HCT116 (cell line): ENCODE results near the gene SAT1. TPM values are rescaled to one million over a fixed set of nuclear protein-coding genes. Genes with fewer than 3 reads are reported as not detected.
"Not testable (repeated sequence)": the region's sequence is repeated elsewhere in the genome, so short reads cannot be mapped to it uniquely, and the experiment has no call there.

ENCODE experiments used
- ATAC-seq: fragments of 200-7000 bp; cut with Tn5 transposase; 2 replicates; pipeline ENCODE4 v1.9.1; 2020; ENCODE audit warnings: mild to moderate bottlenecking, moderate library complexity
- BruUV-seq: library from RNA; stranded (reverse); fragments of 400-500 nt; replicated peaks from 2 replicates; lab custom pipeline; 2021; lab: Mats Ljungman, UMichigan
- CTCF ChIA-PET: fragments of 300-600 bp; sonication (Branson Sonifier 250); formaldehyde crosslinking; loops from one replicate; lab custom pipeline; 2021; ENCODE audit warnings: antibody characterized with exemption; lab: Charles Lee
- POLR2A ChIA-PET: fragments of 300-600, 350-600 bp; sonication (Branson Sonifier 250); formaldehyde crosslinking; loops from one replicate; lab custom pipeline; 2021; ENCODE audit warnings: antibody characterized with exemption; lab: Charles Lee
- RAD21 ChIA-PET, 2 experiments: fragments of 300-600 bp; sonication (Branson Sonifier 250); formaldehyde crosslinking; loops; one replicate each; lab custom pipeline; 2023; ENCODE audit warnings: low total read pairs in 2 of 2; ENCODE audit not compliant: uncharacterized antibody in 2 of 2, unreplicated experiment in 2 of 2, low non-redundant PET in 1 of 2; lab: Charles Lee
- DNase-seq: peaks from one replicate; pipeline ENCODE4 v3.0.0-alpha.2; 2010; ENCODE audit warnings: low read depth, low spot score
- H2AFZ ChIP-seq: fragments of 200-600 bp; shearing (Covaris generic), sonication (generic); 2 replicates; pipeline ENCODE4 v1.6.1; 2017; ENCODE audit warnings: low read depth, mixed run types, mixed read lengths, antibody characterized with exemption, low read length; ENCODE audit not compliant: poor library complexity, severe bottlenecking
- H3K27ac ChIP-seq: 2 replicates; pipeline ENCODE4 v1.5.1; 2012; ENCODE audit warnings: low read depth, low read length
- H3K27me3 ChIP-seq: fragments of 200-600 bp; sonication (generic); 2 replicates; pipeline ENCODE4 v1.6.1; 2016; ENCODE audit warnings: mixed run types, low read length, mixed read lengths; ENCODE audit not compliant: insufficient read depth
- H3K36me3 ChIP-seq, 2 experiments: fragments of 200-500 bp in 1 of 2; fragments of 200-600 bp in 1 of 2; sonication (Bioruptor generic) in 1 of 2; sonication (generic) in 1 of 2; 2 replicates each; pipeline versions ENCODE4 v1.5.1 to v1.6.1; 2014 to 2016; ENCODE audit warnings: low read length in 2 of 2, inconsistent platforms in 1 of 2, mixed read lengths in 1 of 2, mixed run types in 1 of 2; ENCODE audit not compliant: insufficient read depth in 2 of 2, control insufficient read depth in 1 of 2
- H3K4me1 ChIP-seq, 2 experiments: fragments of 200-600 bp in 1 of 2; sonication (generic) in 1 of 2; 2 replicates each; pipeline versions ENCODE4 v1.5.1 to v1.6.1; 2012 to 2017; ENCODE audit warnings: low read length in 2 of 2, inconsistent platforms in 1 of 2, mild to moderate bottlenecking in 1 of 2, mixed read lengths in 1 of 2, mixed run types in 1 of 2, moderate library complexity in 1 of 2; ENCODE audit not compliant: insufficient read depth in 2 of 2, control insufficient read depth in 1 of 2
- H3K4me2 ChIP-seq: fragments of 200-600 bp; sonication (generic); 2 replicates; pipeline ENCODE4 v1.6.1; 2017; ENCODE audit warnings: mixed run types, low read length, mixed read lengths
- H3K4me3 ChIP-seq, 2 experiments: fragments of 200-600 bp in 1 of 2; sonication (generic) in 1 of 2; replicated peaks in 1 of 2; 2 replicates each; pipeline ENCODE4 v1.5.1; 2011 to 2016; ENCODE audit warnings: low read length in 2 of 2, control low read depth in 1 of 2, low read depth in 1 of 2, mild to moderate bottlenecking in 1 of 2, mixed read lengths in 1 of 2, mixed run types in 1 of 2
- H3K79me2 ChIP-seq: fragments of 200-600 bp; sonication (generic); 2 replicates; pipeline ENCODE4 v1.6.1; 2017; ENCODE audit warnings: mild to moderate bottlenecking, mixed run types, low read length, moderate library complexity, mixed read lengths; ENCODE audit not compliant: insufficient read depth
- H3K9ac ChIP-seq: fragments of 200-600 bp; sonication (generic); 2 replicates; pipeline ENCODE4 v1.6.1; 2016; ENCODE audit warnings: low read length, mixed read lengths
- H3K9me2 ChIP-seq: fragments of 200-600 bp; sonication (generic), shearing (Covaris generic); 2 replicates; pipeline ENCODE4 v1.6.1; 2017; ENCODE audit warnings: mixed run types, mild to moderate bottlenecking, moderate library complexity; ENCODE audit not compliant: insufficient read depth
- H3K9me3 ChIP-seq, 2 experiments: fragments of 200-500 bp in 1 of 2; fragments of 200-600 bp in 1 of 2; sonication (Bioruptor generic) in 1 of 2; sonication (generic) in 1 of 2; 2 replicates each; pipeline ENCODE4 v1.6.1; 2014 to 2017; ENCODE audit warnings: low read length in 2 of 2, mixed read lengths in 2 of 2, inconsistent platforms in 1 of 2, low read depth in 1 of 2, mild to moderate bottlenecking in 1 of 2, mixed run types in 1 of 2, moderate library complexity in 1 of 2; ENCODE audit not compliant: control insufficient read depth in 1 of 2, insufficient read depth in 1 of 2
- H4K20me1 ChIP-seq: fragments of 200-600 bp; sonication (generic), shearing (Covaris generic); 2 replicates; pipeline ENCODE4 v1.6.1; 2017; ENCODE audit warnings: mixed run types, mild to moderate bottlenecking, moderate library complexity; ENCODE audit not compliant: insufficient read depth
- CBX3 ChIP-seq: IDR thresholded peaks from 2 replicates; pipeline ENCODE4 v1.6.1; 2012; ENCODE audit warnings: low read depth
- CEBPB ChIP-seq: IDR thresholded peaks from 2 replicates; pipeline ENCODE4 v1.6.1; 2012; ENCODE audit warnings: low read depth
- EGR1 ChIP-seq: IDR thresholded peaks from 2 replicates; pipeline ENCODE4 v1.6.1; 2012; ENCODE audit warnings: low read depth
- EZH2 ChIP-seq: fragments of 200-600 bp; sonication (generic); IDR thresholded peaks from 2 replicates; pipeline ENCODE4 v1.6.1; 2017; ENCODE audit warnings: antibody characterized with exemption, mixed run types
- JUND ChIP-seq: IDR thresholded peaks from 2 replicates; pipeline ENCODE4 v1.6.1; 2012
- POLR2A ChIP-seq: IDR thresholded peaks from 2 replicates; pipeline ENCODE4 v1.7.0; 2011; ENCODE audit warnings: borderline replicate concordance; ENCODE audit not compliant: insufficient read depth, insufficient read length; ENCODE audit errors: extremely low read depth
- POLR2AphosphoS5 ChIP-seq: IDR thresholded peaks from 2 replicates; pipeline ENCODE4 v1.6.1; 2011; ENCODE audit warnings: mild to moderate bottlenecking, low read depth, low read length, moderate library complexity
- SIN3A ChIP-seq: IDR thresholded peaks from 2 replicates; pipeline ENCODE4 v1.6.1; 2012; ENCODE audit warnings: low read depth
- SP1 ChIP-seq: IDR thresholded peaks from 2 replicates; pipeline ENCODE4 v1.6.1; 2012; ENCODE audit warnings: low read depth
- SRF ChIP-seq: IDR thresholded peaks from 2 replicates; pipeline ENCODE4 v1.6.1; 2012; ENCODE audit warnings: low read depth
- TCF7L2 ChIP-seq: IDR thresholded peaks from 2 replicates; pipeline ENCODE4 v1.7.0; 2011; ENCODE audit warnings: borderline replicate concordance, inconsistent platforms; ENCODE audit not compliant: insufficient read depth, insufficient read length; ENCODE audit errors: extremely low read depth
- ZFX ChIP-seq: fragments of 450-650 bp; IDR thresholded peaks from 2 replicates; pipeline ENCODE4 v1.6.1; 2017
- intact Hi-C: fragments of 100-400 bp; cut with micrococcal nuclease; formaldehyde crosslinking; loops from 2 replicates; pipeline ENCODE4 v1.10.0; 2022
- total RNA-seq: library from RNA; stranded (reverse); gene quantifications from one replicate; pipeline ENCODE4 v1.2.1, GENCODE V29; 2021; ENCODE audit not compliant: unreplicated experiment
- TF ChIP-seq, protein P1 (sequence below): IDR thresholded peaks from 2 replicates; pipeline ENCODE4 v1.6.1; 2012

Gene SAT1
- total RNA-seq, 1 experiment from 2014 or later = 821 TPM

DNA sequence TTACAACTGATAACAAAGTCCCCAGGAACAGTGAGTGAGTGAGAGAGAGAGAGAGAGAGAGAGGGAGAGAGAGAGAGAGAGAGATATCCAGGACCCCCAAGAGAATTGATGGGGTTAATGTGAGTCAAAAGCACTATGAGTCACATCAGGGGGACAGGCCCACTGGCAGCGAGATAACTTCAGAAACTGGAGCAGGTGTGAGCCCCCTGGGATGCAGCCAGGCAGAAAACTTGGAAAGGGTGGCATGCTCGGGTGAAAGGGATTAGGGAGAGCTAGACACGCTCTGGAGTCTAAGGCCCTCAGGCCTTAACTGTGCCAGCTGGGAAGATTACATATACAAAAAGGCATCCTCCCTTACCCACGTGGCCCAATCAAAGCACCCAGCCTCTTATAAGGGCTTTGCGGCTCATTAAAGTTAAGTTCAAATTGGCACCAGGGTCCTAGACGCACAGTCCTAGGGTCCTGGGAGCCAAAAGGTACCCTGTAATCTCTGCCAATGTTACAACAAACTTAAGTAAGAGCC lies 40.7 kb upstream of the SAT1 start (continued):
- TF ChIP-seq POLR2AphosphoS5 = 0 out of 2 replicates have a peak, but pooled peaks have one; percentile 17
- TF ChIP-seq SP1 = no peak
- TF ChIP-seq ZFX = no peak

DNA sequence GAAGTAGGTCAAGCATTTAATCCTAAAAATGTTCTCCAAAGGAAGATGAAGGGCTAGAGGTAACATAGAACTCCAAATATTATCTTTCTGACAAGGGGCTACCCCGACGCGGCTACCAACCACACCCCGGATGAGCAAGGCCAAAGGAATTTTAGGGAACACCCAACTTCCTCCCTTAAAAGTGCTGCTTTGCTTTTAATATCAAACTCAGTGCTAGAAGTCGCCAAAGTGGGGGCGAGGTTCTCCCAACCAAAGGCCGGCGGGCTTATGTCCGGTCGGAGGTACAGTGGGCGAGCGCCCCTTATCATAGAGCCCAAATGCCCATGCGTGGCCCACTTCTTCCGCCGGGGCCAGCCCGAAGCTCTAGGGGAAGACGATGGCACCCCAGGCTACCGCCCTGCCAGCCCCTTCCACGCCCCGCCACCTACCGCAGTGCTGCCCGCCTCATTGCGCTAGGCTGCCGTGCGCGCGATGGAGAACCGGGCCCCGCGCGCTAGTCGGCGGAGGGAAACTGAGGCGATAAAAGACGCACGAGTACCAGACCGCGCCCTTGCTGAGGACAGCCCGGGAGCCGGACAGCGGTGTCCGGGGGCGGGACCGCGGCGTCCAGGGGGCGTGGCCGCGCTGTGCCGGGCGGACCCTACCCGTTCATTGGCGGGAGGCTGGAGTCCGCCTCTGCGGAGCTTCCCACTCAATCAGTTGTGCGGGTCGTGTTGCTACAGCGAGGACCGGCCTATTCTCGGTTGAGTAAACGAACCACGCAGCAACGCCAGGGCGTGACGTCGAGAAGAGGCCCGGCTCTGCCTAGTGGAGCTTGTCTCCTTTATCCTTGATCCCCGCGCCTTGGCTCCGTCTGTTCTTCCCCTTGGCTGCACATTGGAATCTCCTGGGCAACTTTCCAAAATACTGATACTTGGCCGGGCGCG lies 40.0 kb upstream of the SAT1 start, which contains the start of gene ACOT9:
Gene ACOT9, minus strand, starts transcription at position 580 of the 926 bp plus-strand sequence. Its CDS starts 132 bp downstream, at position 448.
- POLR2A ChIA-PET = interaction anchor here (1.0 to 1.8 kb wide), 6 partner anchors 10 to 164 kb away, joined by 3 to 12 read pairs (median 4); partner anchors contain the start of genes APOO, CXorf58 and SAT1
- no peak within 1 kb of the TSS for H2AFZ ChIP-seq
- peak; percentile 87 for DNase-seq
- TF ChIP-seq EZH2 (no peak), JUND (peak; percentile 37), EGR1 (peak; percentile 79; the same call in 1 of the 2 replicates), CEBPB (0 out of 2 replicates have a peak, but pooled peaks have one; percentile 34), POLR2AphosphoS5 (peak; percentile 60), SRF (no peak; the same call in 1 of the 2 replicates), CBX3 (peak; percentile 79), TCF7L2 (no peak), POLR2A (peak; percentile 40), SIN3A (peak; percentile 63), SP1 (peak; percentile 70)
- TF ChIP-seq, protein P1, sequence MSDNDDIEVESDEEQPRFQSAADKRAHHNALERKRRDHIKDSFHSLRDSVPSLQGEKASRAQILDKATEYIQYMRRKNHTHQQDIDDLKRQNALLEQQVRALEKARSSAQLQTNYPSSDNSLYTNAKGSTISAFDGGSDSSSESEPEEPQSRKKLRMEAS = peak; percentile 71; the same call in 1 of the 2 replicates
- H3K27ac ChIP-seq = peak within 1 kb of the TSS; percentile 90
- H3K27me3 ChIP-seq = no peaks in the 10 kb centered on the region
- intact Hi-C loops = loop anchor here (2.0 to 5.0 kb wide), 2 partner anchors 158 to 309 kb away; partner anchors contain the start of gene EIF2S3
- no peaks in the 10 kb centered on the region for H3K9me3 ChIP-seq
- peak within 1 kb of the TSS; percentile 75 for H3K4me2 ChIP-seq
- H3K36me3 ChIP-seq = no peaks in the 10 kb centered on the region
- H4K20me1 ChIP-seq = no peaks in the 10 kb centered on the region
- peak within 1 kb of the TSS; percentile 66 to 75 for H3K4me3 ChIP-seq
- H3K9ac ChIP-seq = peak within 1 kb of the TSS; percentile 94
- RAD21 ChIA-PET = interaction anchor here in 1 of 2 experiments (0.6 to 1.6 kb wide), 2 partner anchors 159 to 500 kb away, joined by 4 to 7 read pairs; no protein-coding TSS in a partner anchor
- TSS peak; percentile 62 for BruUV-seq
- H3K9me2 ChIP-seq = no peaks in the 10 kb centered on the region
- ATAC-seq = peak; percentile 95
- CTCF ChIA-PET = interaction anchor here (1.0 to 1.5 kb wide), 3 partner anchors 14 to 311 kb away, joined by 3 to 5 read pairs (median 4); partner anchors contain the start of gene EIF2S3
- peaks cover 0 to 12% of the 10 kb centered on the region in 2 experiments; a peak in 3 of 4 replicates for H3K4me1 ChIP-seq
- peaks cover 48% of the 10 kb centered on the region for H3K79me2 ChIP-seq

- peak overlapping the region; percentile 66 to 75 for H3K4me3 ChIP-seq
- peaks cover 0 to 12% of the 10 kb centered on the region in 2 experiments; a peak in 3 of 4 replicates for H3K4me1 ChIP-seq
- H4K20me1 ChIP-seq, ATAC-seq, H2AFZ ChIP-seq, RAD21 ChIA-PET, H3K27me3 ChIP-seq, H3K9me2 ChIP-seq, H3K9me3 ChIP-seq, DNase-seq, H3K36me3 ChIP-seq: not testable (repeated sequence)
- CTCF ChIA-PET = interaction anchor here (1.0 to 1.5 kb wide), 2 partner anchors 14 to 158 kb away, joined by 4 to 5 read pairs; no protein-coding TSS in a partner anchor
- BruUV-seq = TSS peak; percentile 95
- peaks cover 42% of the 10 kb centered on the region for H3K79me2 ChIP-seq
- H3K4me2 ChIP-seq = peak overlapping the region; percentile 75
- H3K9ac ChIP-seq = peak overlapping the region; percentile 94
- POLR2A ChIA-PET = interaction anchor here (0.7 to 1.8 kb wide), 5 partner anchors 9 to 804 kb away, joined by 3 to 12 read pairs (median 5); partner anchors contain the start of genes APOO, CXorf58 and SAT1
- intact Hi-C loops = loop anchor here (2.0 to 5.0 kb wide), 2 partner anchors 157 to 309 kb away; partner anchors contain the start of gene EIF2S3
- H3K27ac ChIP-seq = peak overlapping the region; percentile 90
Observed at GRCh38 chrX:23743623-23743971, 39.4 kb upstream of the SAT1 start.
